Ovary (tissue), 9 donors: Measurements from ENCODE around the gene GGT6. TPM values are rescaled to one million over a fixed set of nuclear protein-coding genes. Genes with fewer than 3 reads are reported as not detected.

Source experiments
- DNase-seq, 5 donors: peaks; one replicate each; pipeline ENCODE4 v3.0.0-alpha.2; 2019 to 2020
- H3K27ac ChIP-seq, 2 donors: fragments of 200-600 bp; one replicate each; pipeline versions ENCODE4 v1.5.1 to v1.8.0; 2019 to 2022
- H3K27me3 ChIP-seq: fragments of 200-600 bp; one replicate; pipeline ENCODE4 v1.8.0; 2022
- H3K36me3 ChIP-seq: fragments of 200-600 bp; sonication (generic); one replicate; pipeline ENCODE4 v1.5.1; 2019
- H3K4me1 ChIP-seq: one replicate; pipeline ENCODE4 v1.8.1; 2013; ENCODE audit warnings: mild to moderate bottlenecking, moderate library complexity; ENCODE audit not compliant: insufficient read depth
- H3K4me3 ChIP-seq: fragments of 200-600 bp; sonication (generic); one replicate; pipeline ENCODE4 v1.5.1; 2017
- H3K9me3 ChIP-seq, 2 donors: fragments of 200-600 bp in 1 of 2; sonication (generic) in 1 of 2; one replicate each; pipeline versions ENCODE4 v1.5.1 to v1.8.1; 2013 to 2019; ENCODE audit warnings: mild to moderate bottlenecking in 1 of 2, moderate library complexity in 1 of 2
- EP300 ChIP-seq: sonication (generic); formaldehyde crosslinking; IDR thresholded peaks from one replicate; pipeline ENCODE4 v1.6.1; 2017; ENCODE audit warnings: antibody characterized with exemption
- POLR2A ChIP-seq: fragments of 450-650 bp; IDR thresholded peaks from one replicate; pipeline ENCODE4 v1.6.1; 2017; ENCODE audit warnings: antibody characterized with exemption, mild to moderate bottlenecking, moderate library complexity
- WGBS, 3 donors: extraction: QIAGEN DNeasy Blood & Tissue Kit in 1 of 3; methylation state at CpG; one replicate each; pipeline versions ENCODE4 v1.1.5 to v1.1.7; 2013 to 2017; 5-methylcytosine and 5-hydroxymethylcytosine counted together
- intact Hi-C, 4 donors: fragments of 100-400 bp; cut with DNase I; formaldehyde crosslinking; loops; one replicate each; pipeline versions ENCODE4 v1.11.0 to v1.15.1; 2022 to 2023
- polyA plus RNA-seq, 2 donors: library from polyadenylated mRNA; stranded (reverse); fragments of 200-250 nt in 1 of 2; fragments of 350-450 nt in 1 of 2; fragmentation: Illumina TruSeq in 1 of 2; extraction: RNeasy Lipid Tissue Mini Kit (QIAGEN cat#74804) in 1 of 2; gene quantifications; one replicate each; pipeline ENCODE4 v1.2.3, GENCODE V29; 2013 to 2014
- total RNA-seq, 7 donors: library from RNA; depleted of rRNA in 2 of 7; stranded (reverse); fragments of >200 nt in 2 of 7; fragmentation: NEBNext Ultra II Directional in 3 of 7; extraction: Animal tissue kit (Norgen Biotek cat#: 25700) in 3 of 7; gene quantifications; one replicate each; pipeline versions ENCODE4 v1.1.0 to v1.2.4, GENCODE V29; 2016 to 2023
- TF ChIP-seq, protein P1 (sequence below), 3 donors: fragments of 450-650 bp in 2 of 3; fragments of 200-600 bp in 1 of 3; IDR thresholded peaks; one replicate each; pipeline versions ENCODE4 v1.5.1 to v1.8.0; 2016 to 2022; ENCODE audit warnings: antibody characterized with exemption in 3 of 3, mild to moderate bottlenecking in 1 of 3
- donor health status: DM: no; HTN: no; CAD: no; lungs with moderate emphysema.
- donor health status: DM: no; HTN: no; CAD: no.
- donor health status: Bipolar disorder and iron deficiency.
- donor health status: DM: yes; HTN: yes; CAD: no.
- donor health status: DM: no; HTN: no; CAD: no.
- donor health status: DM: yes; HTN: yes; CAD: no.

Gene GGT6
- total and polyA plus RNA-seq, 9 donors, result 0.08 to 31.5 (median 1.1) TPM

DNA sequence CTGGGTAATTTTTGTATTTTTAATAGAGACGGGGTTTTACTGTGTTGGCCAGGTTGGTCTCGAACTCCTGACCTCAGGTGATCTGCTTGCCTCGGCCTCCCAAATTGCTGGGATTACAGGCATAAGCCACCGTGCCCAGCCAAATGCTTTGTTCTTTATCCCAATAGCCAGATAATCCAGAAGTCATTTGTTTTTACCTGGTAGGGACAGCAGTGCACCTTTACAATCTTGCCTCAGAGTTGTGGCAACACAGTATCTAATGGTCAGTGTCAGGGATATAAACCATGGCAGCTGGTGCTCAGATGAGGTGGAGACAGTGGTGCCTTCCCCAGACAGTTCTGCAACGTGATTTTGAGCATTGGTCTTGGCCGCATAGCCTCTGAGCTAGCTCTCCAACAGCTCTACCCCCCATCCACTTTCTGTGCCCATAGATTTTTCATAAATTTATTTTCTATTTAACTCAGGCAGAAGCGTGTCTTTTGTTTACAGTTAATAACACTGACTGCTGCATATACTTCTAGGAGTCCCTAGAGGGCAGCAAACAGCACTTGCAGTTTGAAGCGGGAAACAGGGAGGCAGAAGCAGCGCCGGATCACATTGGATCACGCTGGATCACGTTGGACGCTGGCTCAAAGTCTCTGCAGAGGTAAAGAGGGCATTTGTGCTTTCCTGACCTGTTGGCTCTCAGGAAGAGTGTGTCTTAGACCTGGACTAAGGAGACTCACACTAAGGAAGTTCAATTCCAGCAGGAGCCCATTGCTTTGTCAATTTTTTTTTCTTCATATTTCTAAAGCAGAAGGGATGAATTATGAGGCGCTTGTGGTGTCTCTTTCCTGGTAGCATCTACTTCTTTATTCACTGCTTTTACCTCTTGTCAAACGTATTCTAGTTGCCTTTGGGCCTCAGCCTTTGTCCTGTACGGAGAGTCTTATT lies 5.1 kb upstream of the GGT6 start:
- WGBS, 3 donors, result 29 to 31% (median 30%) methylated on average over 16 of the region's 16 CpGs

DNA sequence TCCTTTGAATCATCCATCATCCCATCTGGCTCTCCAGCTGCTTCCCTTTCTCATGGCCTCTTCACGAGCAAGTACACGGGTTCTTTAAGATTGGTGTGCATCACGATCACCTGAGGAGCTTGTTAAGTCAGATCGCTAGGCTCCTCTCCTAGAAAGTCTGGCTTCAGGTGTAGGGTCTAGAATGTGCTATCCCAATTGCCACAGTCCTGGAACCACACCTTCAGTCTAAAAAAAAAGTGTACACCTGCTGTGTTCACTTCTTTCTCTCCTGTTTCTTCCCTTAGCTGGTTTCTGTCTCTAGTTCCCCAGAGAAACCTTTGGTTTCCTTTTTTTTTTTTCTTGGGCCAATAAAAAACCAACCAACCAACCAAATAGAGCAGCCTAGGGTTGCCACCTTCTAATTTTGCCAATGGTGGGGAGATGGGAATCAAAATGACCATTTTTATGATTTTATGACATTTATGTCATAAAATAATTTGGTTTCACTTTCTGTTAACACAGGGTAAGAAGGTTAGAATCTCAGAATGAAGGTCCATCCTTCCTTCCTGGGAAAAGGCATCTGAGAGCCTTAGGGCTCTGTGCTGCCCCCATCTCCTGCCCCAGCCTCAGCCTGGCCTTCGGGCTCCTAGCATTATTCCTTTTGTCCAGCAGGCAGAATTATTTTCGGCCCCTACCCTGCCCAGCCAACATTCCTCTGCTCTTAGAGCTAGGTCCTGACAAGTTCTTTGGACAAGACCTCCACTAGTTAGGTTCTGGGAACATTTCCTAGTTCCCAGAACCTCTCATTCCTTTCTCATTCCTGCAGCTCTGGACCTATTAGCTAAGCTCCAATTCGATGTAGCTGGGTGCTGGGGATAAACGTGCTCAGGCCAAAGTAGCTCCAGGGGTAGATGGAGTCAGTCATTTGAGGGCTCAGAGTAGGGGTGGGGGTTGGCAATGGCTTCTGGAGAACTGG lies 1.9 kb upstream of the GGT6 start:
- 62 to 71% (median 62%) methylated on average over 8 of the region's 8 CpGs for WGBS, 3 donors
- no peaks in the 10 kb centered on the region for H3K9me3 ChIP-seq
- H3K27ac ChIP-seq, result no peak overlapping the region
- intact Hi-C loops, result no loop called here
- peaks cover 2% of the 10 kb centered on the region for H3K4me1 ChIP-seq
- H3K27me3 ChIP-seq, result no peaks in the 10 kb centered on the region
- no peaks in the 10 kb centered on the region for H3K36me3 ChIP-seq
- H3K4me3 ChIP-seq, result no peak overlapping the region
- TF ChIP-seq, protein P1, sequence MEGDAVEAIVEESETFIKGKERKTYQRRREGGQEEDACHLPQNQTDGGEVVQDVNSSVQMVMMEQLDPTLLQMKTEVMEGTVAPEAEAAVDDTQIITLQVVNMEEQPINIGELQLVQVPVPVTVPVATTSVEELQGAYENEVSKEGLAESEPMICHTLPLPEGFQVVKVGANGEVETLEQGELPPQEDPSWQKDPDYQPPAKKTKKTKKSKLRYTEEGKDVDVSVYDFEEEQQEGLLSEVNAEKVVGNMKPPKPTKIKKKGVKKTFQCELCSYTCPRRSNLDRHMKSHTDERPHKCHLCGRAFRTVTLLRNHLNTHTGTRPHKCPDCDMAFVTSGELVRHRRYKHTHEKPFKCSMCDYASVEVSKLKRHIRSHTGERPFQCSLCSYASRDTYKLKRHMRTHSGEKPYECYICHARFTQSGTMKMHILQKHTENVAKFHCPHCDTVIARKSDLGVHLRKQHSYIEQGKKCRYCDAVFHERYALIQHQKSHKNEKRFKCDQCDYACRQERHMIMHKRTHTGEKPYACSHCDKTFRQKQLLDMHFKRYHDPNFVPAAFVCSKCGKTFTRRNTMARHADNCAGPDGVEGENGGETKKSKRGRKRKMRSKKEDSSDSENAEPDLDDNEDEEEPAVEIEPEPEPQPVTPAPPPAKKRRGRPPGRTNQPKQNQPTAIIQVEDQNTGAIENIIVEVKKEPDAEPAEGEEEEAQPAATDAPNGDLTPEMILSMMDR (IDR thresholded peaks at IDR 0.05), result no peak
- no peak for TF ChIP-seq EP300
- TF ChIP-seq POLR2A, result no peak
- no peak for DNase-seq

More for the DNA sequence above, 5.1 kb upstream of the GGT6 start:
- peak in 3 of 5 donors; percentile 62 to 72 (median 71) for DNase-seq
- Histone ChIP-seq H3K4me3 (no peak overlapping the region), H3K9me3 (no peaks in the 10 kb centered on the region), H3K36me3 (no peaks in the 10 kb centered on the region), H3K27me3 (no peaks in the 10 kb centered on the region), H3K4me1 (peaks cover 2% of the 10 kb centered on the region), H3K27ac (no peak overlapping the region)
- TF ChIP-seq POLR2A (no peak), EP300 (no peak)
- TF ChIP-seq, protein P1 (IDR thresholded peaks at IDR 0.05), result peak; percentile 66 to 74 (median 70)
- intact Hi-C loops, result loop anchor here (2.0 to 5.0 kb wide), 2 partner anchors 59 to 62 kb away; no protein-coding TSS in a partner anchor

DNA sequence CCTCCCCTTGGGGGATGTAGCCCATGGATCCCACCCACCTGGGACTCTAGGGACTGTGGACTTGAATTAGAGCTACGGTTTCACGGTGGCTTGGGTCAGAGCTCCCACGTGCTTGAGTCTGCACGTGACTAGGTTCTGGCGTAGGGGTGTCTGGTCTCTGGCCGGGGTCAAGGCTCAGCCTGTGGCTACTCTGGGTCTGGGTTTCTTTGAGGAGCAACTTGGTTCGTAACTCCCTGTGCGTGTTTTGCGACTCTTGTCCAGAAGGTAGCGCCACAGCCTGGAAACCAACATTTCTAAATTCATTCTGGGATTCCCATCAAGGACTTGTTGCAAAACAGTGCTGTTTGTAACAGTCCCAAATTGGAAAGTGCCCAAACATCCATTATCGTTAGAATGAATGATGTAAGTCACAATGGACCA lies 470 bp upstream of the GGT6 start:
- peaks cover 5% of the 10 kb centered on the region for H3K4me1 ChIP-seq
- H3K27me3 ChIP-seq, result no peaks in the 10 kb centered on the region
- H3K36me3 ChIP-seq, result no peaks in the 10 kb centered on the region
- intact Hi-C loops, result no loop called here
- DNase-seq, result peak in 4 of 5 donors; percentile 51 to 74 (median 70)
- WGBS, 3 donors, result 9 to 37% (median 10%) methylated on average over 7 to 11 of the region's 11 CpGs
- TF ChIP-seq POLR2A (no peak), EP300 (no peak)
- TF ChIP-seq, protein P1 (IDR thresholded peaks at IDR 0.05), result peak in 2 of 3 donors; percentile 13 to 22
- H3K9me3 ChIP-seq, result no peaks in the 10 kb centered on the region
- H3K4me3 ChIP-seq, result no peak overlapping the region
- H3K27ac ChIP-seq, result no peak overlapping the region

DNA sequence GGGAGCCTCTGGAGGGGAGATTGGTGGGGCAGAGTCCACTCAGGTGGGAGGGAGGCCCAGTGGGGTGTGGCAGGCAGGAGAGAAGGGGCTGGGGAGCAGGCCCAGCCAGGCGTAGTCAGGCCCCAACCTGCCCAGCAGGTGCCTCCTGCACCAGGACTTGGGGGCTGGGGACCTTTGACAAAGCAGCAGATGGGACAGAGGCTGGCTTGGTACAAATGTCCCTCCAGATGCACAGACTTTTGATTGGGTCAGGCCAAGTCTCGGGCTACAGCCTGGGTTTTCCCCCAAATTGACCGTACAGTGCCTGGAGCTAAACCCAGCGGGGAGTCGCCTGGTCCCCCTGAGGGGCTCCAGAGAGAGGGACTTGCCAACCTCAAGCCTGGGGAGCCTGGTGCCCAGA lies 411 bp downstream of the GGT6 start:
- TF ChIP-seq, protein P1 (IDR thresholded peaks at IDR 0.05), result no peak
- no peak for TF ChIP-seq EP300
- no peak for TF ChIP-seq POLR2A
- peaks cover 6% of the 10 kb centered on the region for H3K4me1 ChIP-seq
- DNase-seq, result no peak
- 91 to 98% (median 96%) methylated on average over 5 of the region's 5 CpGs for WGBS, 3 donors
- no peak overlapping the region for H3K4me3 ChIP-seq
- H3K27ac ChIP-seq, result no peak overlapping the region
- intact Hi-C loops, result loop anchor here in 1 of 4 donors (10.0 kb wide), 1 partner anchor 135 kb away; no protein-coding TSS in a partner anchor
- H3K27me3 ChIP-seq, result no peaks in the 10 kb centered on the region
- no peaks in the 10 kb centered on the region for H3K9me3 ChIP-seq
- no peaks in the 10 kb centered on the region for H3K36me3 ChIP-seq
